Uterus (tissue), 4 donors: ENCODE measurements around the gene P4HTM. TPM values are rescaled to one million over a fixed set of nuclear protein-coding genes. Genes with fewer than 3 reads are reported as not detected.

Experiments used
- DNase-seq, 2 donors: peaks; one replicate each; pipeline ENCODE4 v3.0.0-alpha.2; 2019 to 2020
- H3K27ac ChIP-seq, 2 donors: fragments of 200-600 bp; sonication (generic); 1 replicate in 1 of 2; 2 replicates in 1 of 2; pipeline ENCODE4 v1.5.1; 2016 to 2018
- H3K27me3 ChIP-seq, 2 donors: fragments of 200-600 bp; sonication (generic); one replicate each; pipeline ENCODE4 v1.5.1; 2018 to 2019; ENCODE audit warnings: control low read depth in 1 of 2
- H3K36me3 ChIP-seq, 2 donors: fragments of 200-600 bp; sonication (generic); one replicate each; pipeline ENCODE4 v1.5.1; 2019; ENCODE audit warnings: control low read depth in 1 of 2
- H3K4me1 ChIP-seq, 2 donors: fragments of 200-600 bp; sonication (generic); one replicate each; pipeline ENCODE4 v1.5.1; 2018 to 2019; ENCODE audit warnings: control low read depth in 1 of 2
- H3K4me3 ChIP-seq, 2 donors: fragments of 200-600 bp; sonication (generic); 1 replicate in 1 of 2; 2 replicates in 1 of 2; pipeline ENCODE4 v1.5.1; 2018 to 2019; ENCODE audit warnings: mild to moderate bottlenecking in 1 of 2
- H3K9me3 ChIP-seq, 2 donors: fragments of 200-600 bp; sonication (generic); one replicate each; pipeline ENCODE4 v1.5.1; 2019; ENCODE audit warnings: control low read depth in 1 of 2
- CTCF ChIP-seq, 4 experiments: fragments of 200-600 bp in 2 of 4; fragments of 450-650 bp in 2 of 4; sonication (generic) in 2 of 4; IDR thresholded peaks; one replicate each; pipeline ENCODE4 v1.5.1; 2016 to 2019; ENCODE audit warnings: antibody characterized with exemption in 4 of 4, mild to moderate bottlenecking in 2 of 4, moderate library complexity in 1 of 4
- POLR2A ChIP-seq, 2 donors: fragments of 450-650 bp; IDR thresholded peaks; one replicate each; pipeline ENCODE4 v1.6.1; 2016; ENCODE audit warnings: antibody characterized with exemption in 2 of 2, mild to moderate bottlenecking in 1 of 2, moderate library complexity in 1 of 2
- intact Hi-C: fragments of 100-400 bp; cut with DNase I; formaldehyde crosslinking; loops from one replicate; pipeline ENCODE4 v1.15.1; 2023; ENCODE audit warnings: low total_unique reads
- total RNA-seq, 4 donors: library from RNA; depleted of rRNA in 3 of 4; stranded (reverse); fragments of >200 nt in 3 of 4; gene quantifications; one replicate each; pipeline versions ENCODE4 v1.1.0 to v1.2.4, GENCODE V29; 2014 to 2023
- donor health status: DM: yes; HTN: yes; CAD: no.

Gene P4HTM
- total RNA-seq, 4 donors from 2014 or later: 35.0 to 81.5 (median 51.1) TPM

- intact Hi-C loops: no loop called here
- Histone ChIP-seq H3K27ac (no peak overlapping the region), H3K36me3 (no peaks in the 10 kb centered on the region), H3K4me3 (no peak overlapping the region), H3K9me3 (no peaks in the 10 kb centered on the region), H3K4me1 (peaks cover 5 to 9% of the 10 kb centered on the region in 2 donors), H3K27me3 (no peaks in the 10 kb centered on the region)
- TF ChIP-seq POLR2A (IDR thresholded peaks at IDR 0.05) (no peak), CTCF (IDR thresholded peaks at IDR 0.05) (no peak)
- DNase-seq: no peak
These were observed 33.7 kb downstream of the P4HTM start for GRCh38 chr3:49023775-49024174.

GRCh38 chr3:49024449-49024848 is 34.4 kb downstream of the P4HTM start:
- intact Hi-C loops: no loop called here
- H3K36me3 ChIP-seq: no peaks in the 10 kb centered on the region
- no peaks in the 10 kb centered on the region for H3K9me3 ChIP-seq
- peaks cover 5% of the 10 kb centered on the region in 2 donors for H3K4me1 ChIP-seq
- no peak overlapping the region for H3K27ac ChIP-seq
- H3K27me3 ChIP-seq: no peaks in the 10 kb centered on the region
- H3K4me3 ChIP-seq: no peak overlapping the region
- DNase-seq: no peak
- TF ChIP-seq POLR2A (IDR thresholded peaks at IDR 0.05) (no peak), CTCF (IDR thresholded peaks at IDR 0.05) (no peak)

GRCh38 chr3:49025005-49025792 is 35.2 kb downstream of the P4HTM start:
- H3K4me3 ChIP-seq: no peak overlapping the region
- no peaks in the 10 kb centered on the region for H3K27me3 ChIP-seq
- no peaks in the 10 kb centered on the region for H3K9me3 ChIP-seq
- H3K4me1 ChIP-seq: peaks cover 5% of the 10 kb centered on the region in 2 donors
- H3K27ac ChIP-seq: no peak overlapping the region
- DNase-seq: no peak
- intact Hi-C loops: no loop called here
- no peaks in the 10 kb centered on the region for H3K36me3 ChIP-seq
- no peak for TF ChIP-seq POLR2A (IDR thresholded peaks at IDR 0.05)
- no peak for TF ChIP-seq CTCF (IDR thresholded peaks at IDR 0.05)

- no peak for TF ChIP-seq CTCF (IDR thresholded peaks at IDR 0.05)
- no peak for TF ChIP-seq POLR2A (IDR thresholded peaks at IDR 0.05)
- intact Hi-C loops: no loop called here
- DNase-seq: no peak
- Histone ChIP-seq H3K4me3 (no peak overlapping the region), H3K36me3 (no peaks in the 10 kb centered on the region), H3K27ac (no peak overlapping the region), H3K4me1 (peaks cover 5% of the 10 kb centered on the region in 2 donors), H3K9me3 (no peaks in the 10 kb centered on the region), H3K27me3 (no peaks in the 10 kb centered on the region)
These were observed 35.9 kb downstream of the P4HTM start for GRCh38 chr3:49025793-49026520.

- no peak for DNase-seq
- no peak overlapping the region for H3K4me3 ChIP-seq
- peaks cover 5% of the 10 kb centered on the region in 2 donors for H3K4me1 ChIP-seq
- H3K9me3 ChIP-seq: no peaks in the 10 kb centered on the region
- H3K36me3 ChIP-seq: no peaks in the 10 kb centered on the region
- TF ChIP-seq CTCF (IDR thresholded peaks at IDR 0.05) (no peak), POLR2A (IDR thresholded peaks at IDR 0.05) (no peak)
- intact Hi-C loops: no loop called here
- no peaks in the 10 kb centered on the region for H3K27me3 ChIP-seq
- H3K27ac ChIP-seq: no peak overlapping the region
These were observed 36.5 kb downstream of the P4HTM start for GRCh38 chr3:49026536-49026935.
